ENCODE results near the gene KLHL29. TPM values are rescaled to one million over a fixed set of nuclear protein-coding genes. Genes with fewer than 3 reads are reported as not detected.

KLHL29 gene
- total RNA-seq, 4 donors from 2014 or later: 10.1 to 27.3 (median 15.7) TPM

DNA sequence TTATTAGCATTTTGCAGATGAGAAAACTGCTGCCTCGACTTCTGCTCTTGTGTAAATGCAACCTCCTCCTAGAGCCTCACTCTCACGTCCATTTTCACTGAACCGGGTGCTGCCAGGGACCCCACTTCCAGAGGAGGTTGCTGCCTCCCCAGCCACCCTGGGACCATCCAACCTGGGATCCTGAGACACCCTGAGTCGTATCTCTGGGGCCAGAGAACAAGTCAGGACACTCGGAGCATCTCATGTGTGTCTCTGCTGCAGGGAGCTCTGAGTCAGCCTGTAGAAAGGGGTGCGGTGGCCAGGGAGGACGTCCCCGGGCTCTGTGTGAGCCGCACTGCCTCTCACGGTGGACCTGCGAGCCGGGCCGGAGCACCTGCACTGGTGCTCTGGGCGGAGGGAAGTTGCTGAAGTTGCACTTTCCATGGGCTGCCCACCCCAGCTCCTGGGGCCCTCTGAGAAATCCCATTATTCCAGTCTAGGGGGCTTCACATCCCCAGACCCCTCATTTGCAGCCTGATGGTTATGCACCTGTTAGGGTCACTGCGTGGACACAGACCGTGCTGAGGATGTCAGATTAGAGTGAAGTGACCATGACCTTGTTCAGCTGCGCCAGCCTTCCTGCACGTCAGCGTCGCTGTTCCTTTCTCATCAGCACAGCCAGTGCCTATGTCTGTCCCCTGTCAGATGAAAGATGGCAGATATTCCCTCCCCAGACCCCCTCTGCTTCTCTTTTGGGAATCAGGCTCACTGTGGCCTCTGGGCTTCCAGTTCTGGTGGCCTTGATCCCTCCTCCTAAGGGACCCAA, 230.4 kb downstream of the KLHL29 start:
- DNase-seq (ENCODE audit: low spot score in 2 of 2): no peak
- TF ChIP-seq, protein P1, sequence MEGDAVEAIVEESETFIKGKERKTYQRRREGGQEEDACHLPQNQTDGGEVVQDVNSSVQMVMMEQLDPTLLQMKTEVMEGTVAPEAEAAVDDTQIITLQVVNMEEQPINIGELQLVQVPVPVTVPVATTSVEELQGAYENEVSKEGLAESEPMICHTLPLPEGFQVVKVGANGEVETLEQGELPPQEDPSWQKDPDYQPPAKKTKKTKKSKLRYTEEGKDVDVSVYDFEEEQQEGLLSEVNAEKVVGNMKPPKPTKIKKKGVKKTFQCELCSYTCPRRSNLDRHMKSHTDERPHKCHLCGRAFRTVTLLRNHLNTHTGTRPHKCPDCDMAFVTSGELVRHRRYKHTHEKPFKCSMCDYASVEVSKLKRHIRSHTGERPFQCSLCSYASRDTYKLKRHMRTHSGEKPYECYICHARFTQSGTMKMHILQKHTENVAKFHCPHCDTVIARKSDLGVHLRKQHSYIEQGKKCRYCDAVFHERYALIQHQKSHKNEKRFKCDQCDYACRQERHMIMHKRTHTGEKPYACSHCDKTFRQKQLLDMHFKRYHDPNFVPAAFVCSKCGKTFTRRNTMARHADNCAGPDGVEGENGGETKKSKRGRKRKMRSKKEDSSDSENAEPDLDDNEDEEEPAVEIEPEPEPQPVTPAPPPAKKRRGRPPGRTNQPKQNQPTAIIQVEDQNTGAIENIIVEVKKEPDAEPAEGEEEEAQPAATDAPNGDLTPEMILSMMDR (IDR thresholded peaks at IDR 0.05): no peak
- no peak for TF ChIP-seq POLR2A (IDR thresholded peaks at IDR 0.05)
- H3K4me3 ChIP-seq (ENCODE audit: low read depth, poor library complexity, severe bottlenecking): no peak overlapping the region
- intact Hi-C loops (cut with DNase I; ENCODE audit: low total_unique reads): no loop called here
- WGBS, 2 donors: 90% methylated on average over 14 to 20 of the region's 20 CpGs

DNA sequence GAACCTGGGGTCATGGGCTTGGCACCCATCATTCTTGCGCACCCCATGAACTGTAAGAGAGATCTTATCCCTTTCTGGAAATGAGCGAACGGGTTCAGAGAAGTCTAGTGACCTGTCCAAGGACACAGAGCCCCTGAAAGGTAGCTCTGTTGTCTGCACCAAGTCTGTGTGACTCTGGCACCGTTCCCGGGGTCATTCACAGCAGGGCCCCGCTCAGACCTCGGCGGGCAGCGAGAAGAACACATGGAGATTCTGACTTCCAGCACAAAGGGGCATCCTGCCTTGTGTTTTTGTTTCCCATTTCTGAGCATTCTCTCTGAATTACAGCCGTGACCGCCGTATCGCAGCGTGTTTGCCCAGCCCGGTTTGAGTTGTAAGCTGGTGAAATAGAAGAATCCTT, 231.7 kb downstream of the KLHL29 start:
- no peak for TF ChIP-seq POLR2A (IDR thresholded peaks at IDR 0.05)
- TF ChIP-seq, protein P1 (IDR thresholded peaks at IDR 0.05): no peak
- no peak for DNase-seq (ENCODE audit: low spot score in 2 of 2)
- no peak overlapping the region for H3K4me3 ChIP-seq (ENCODE audit: low read depth, poor library complexity, severe bottlenecking)
- 82 to 85% methylated on average over 15 of the region's 15 CpGs for WGBS, 2 donors
- intact Hi-C loops (cut with DNase I; ENCODE audit: low total_unique reads): no loop called here

DNA sequence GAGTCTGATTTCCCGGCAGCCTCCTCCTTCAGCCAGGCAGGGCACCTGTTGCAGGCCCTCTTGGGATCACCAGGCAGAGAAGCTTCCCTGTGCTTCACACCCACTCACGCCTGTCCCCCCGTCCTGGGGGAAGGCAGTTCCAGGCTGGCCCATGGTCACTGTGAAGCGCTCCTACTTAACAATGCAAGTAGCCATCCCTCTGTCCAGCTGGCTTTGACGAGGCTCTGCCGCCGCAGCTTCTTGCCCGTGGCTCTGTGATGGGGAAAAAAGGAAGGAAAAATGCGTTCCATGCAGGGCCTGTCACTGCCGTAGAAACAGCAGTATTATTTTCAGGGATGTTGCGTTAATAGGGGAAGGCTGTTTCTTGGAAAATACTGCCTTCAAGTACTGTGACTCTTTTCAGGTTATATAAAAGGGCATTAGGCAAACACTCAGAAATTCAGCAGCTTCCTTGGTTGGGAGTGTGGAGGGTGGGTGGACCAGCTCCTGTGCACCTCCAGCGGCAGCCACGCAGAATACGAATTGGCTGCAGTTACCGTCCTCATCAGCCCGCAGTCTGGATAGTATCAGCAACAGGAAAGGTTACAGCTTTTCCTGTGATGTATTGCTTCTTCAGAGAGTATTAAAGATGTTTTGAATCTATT, 232.3 kb downstream of the KLHL29 start:
- TF ChIP-seq POLR2A (IDR thresholded peaks at IDR 0.05): no peak
- TF ChIP-seq, protein P1 (IDR thresholded peaks at IDR 0.05): no peak
- intact Hi-C loops (cut with DNase I; ENCODE audit: low total_unique reads): no loop called here
- WGBS, 2 donors: 62 to 65% methylated on average over 16 of the region's 16 CpGs
- DNase-seq (ENCODE audit: low spot score in 2 of 2): peak in 1 of 2 donors; percentile 51
- no peak overlapping the region for H3K4me3 ChIP-seq (ENCODE audit: low read depth, poor library complexity, severe bottlenecking)

DNA sequence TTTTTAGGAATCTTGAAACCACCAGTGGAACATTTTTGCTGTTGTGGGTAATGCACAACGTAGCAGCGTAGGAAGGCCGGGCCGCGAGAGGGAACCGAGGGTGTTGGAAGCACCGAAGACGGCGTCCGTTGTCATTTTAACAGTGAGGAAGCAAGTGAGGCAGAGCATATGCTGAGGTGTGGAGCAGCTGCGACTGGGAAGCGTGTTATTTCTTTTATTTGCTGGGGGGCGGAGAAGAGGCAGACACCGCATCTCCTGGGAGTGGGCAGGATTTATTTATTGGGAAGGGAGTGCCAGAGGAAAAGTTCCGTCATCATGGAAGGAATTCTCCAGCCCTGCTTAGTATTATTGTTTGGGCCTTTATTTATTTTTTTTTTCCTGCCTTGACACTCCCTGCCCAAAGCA, 232.8 kb downstream of the KLHL29 start:
- intact Hi-C loops (cut with DNase I; ENCODE audit: low total_unique reads): no loop called here
- WGBS, 2 donors: 56 to 59% methylated on average over 15 of the region's 15 CpGs
- DNase-seq (ENCODE audit: low spot score in 2 of 2): peak in 1 of 2 donors; percentile 30
- TF ChIP-seq POLR2A (IDR thresholded peaks at IDR 0.05): no peak
- TF ChIP-seq, protein P1 (IDR thresholded peaks at IDR 0.05): no peak
- H3K4me3 ChIP-seq (ENCODE audit: low read depth, poor library complexity, severe bottlenecking): no peak overlapping the region

DNA sequence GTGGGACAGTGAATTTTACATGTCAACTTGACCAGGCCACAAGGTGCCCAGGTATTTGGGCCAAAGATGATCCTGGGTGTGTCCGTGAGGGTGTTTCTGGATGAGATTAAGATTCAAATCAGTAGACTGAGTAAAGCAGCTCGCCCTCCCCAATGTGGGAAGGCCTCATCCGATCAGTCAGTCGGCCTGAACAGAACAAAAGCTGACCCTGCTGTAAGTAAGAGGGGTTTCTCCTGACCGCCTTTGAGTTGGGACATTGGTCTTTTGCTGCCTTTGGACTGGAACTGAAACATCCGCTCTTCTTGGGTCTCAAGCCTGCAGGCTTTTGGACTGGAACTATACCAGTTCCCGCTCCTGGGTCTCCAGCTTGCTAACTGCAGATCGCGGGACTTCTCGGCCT, 233.3 kb downstream of the KLHL29 start:
- H3K4me3 ChIP-seq (ENCODE audit: low read depth, poor library complexity, severe bottlenecking): no peak overlapping the region
- 89 to 92% methylated on average over 10 of the region's 10 CpGs for WGBS, 2 donors
- no peak for TF ChIP-seq POLR2A (IDR thresholded peaks at IDR 0.05)
- TF ChIP-seq, protein P1 (IDR thresholded peaks at IDR 0.05): no peak
- intact Hi-C loops (cut with DNase I; ENCODE audit: low total_unique reads): no loop called here
- no peak for DNase-seq (ENCODE audit: low spot score in 2 of 2)
